NT2/D1 (cell line): Measurements from ENCODE around the gene VAV2.

Source experiments
- DNase-seq: peaks from one replicate; pipeline ENCODE4 v3.0.0-alpha.2; 2011; ENCODE audit warnings: low read depth, low spot score
- H3K27me3 ChIP-seq: 2 replicates; pipeline ENCODE4 v1.6.0; 2011; ENCODE audit warnings: mild to moderate bottlenecking; ENCODE audit not compliant: insufficient read length, insufficient read depth
- H3K36me3 ChIP-seq: 2 replicates; pipeline ENCODE4 v1.6.1; 2011; ENCODE audit warnings: mild to moderate bottlenecking, low read length, mixed read lengths; ENCODE audit not compliant: insufficient read depth, insufficient read length
- H3K4me1 ChIP-seq: 2 replicates; pipeline ENCODE4 v1.5.1; 2011; ENCODE audit not compliant: insufficient read depth, insufficient read length
- H3K4me3 ChIP-seq: 2 replicates; pipeline ENCODE4 v1.5.1; 2011; ENCODE audit warnings: low read depth; ENCODE audit not compliant: insufficient read length
- H3K9ac ChIP-seq: 2 replicates; pipeline ENCODE4 v1.6.0; 2011; ENCODE audit warnings: low read depth; ENCODE audit not compliant: insufficient read length
- H3K9me3 ChIP-seq: 2 replicates; pipeline ENCODE4 v1.5.1; 2011; ENCODE audit warnings: mild to moderate bottlenecking, low read length; ENCODE audit not compliant: insufficient read depth
- SUZ12 ChIP-seq: IDR thresholded peaks from 2 replicates; pipeline ENCODE4 v1.6.1; 2011; ENCODE audit not compliant: insufficient read length, insufficient read depth; ENCODE audit errors: extremely low read depth
- YY1 ChIP-seq: IDR thresholded peaks from 2 replicates; pipeline ENCODE4 v1.6.1; 2011; ENCODE audit not compliant: insufficient read length, insufficient read depth
- ZNF274 ChIP-seq: IDR thresholded peaks from 2 replicates; pipeline ENCODE4 v1.6.1; 2011; ENCODE audit warnings: mild to moderate bottlenecking, low read depth, low read length

The VAV2 gene

GRCh38 chr9:134026581-134026980 lies 34.5 kb upstream of the VAV2 start:
- TF ChIP-seq ZNF274 (no peak), YY1 (no peak), SUZ12 (no peak)
- DNase-seq = no peak
- Histone ChIP-seq H3K36me3 (peaks cover 54% of the 10 kb centered on the region), H3K9ac (peak overlapping the region; percentile 79), H3K4me1 (peaks cover 11% of the 10 kb centered on the region), H3K4me3 (peak overlapping the region; percentile 70), H3K27me3 (no peaks in the 10 kb centered on the region), H3K9me3 (no peaks in the 10 kb centered on the region)

DNA sequence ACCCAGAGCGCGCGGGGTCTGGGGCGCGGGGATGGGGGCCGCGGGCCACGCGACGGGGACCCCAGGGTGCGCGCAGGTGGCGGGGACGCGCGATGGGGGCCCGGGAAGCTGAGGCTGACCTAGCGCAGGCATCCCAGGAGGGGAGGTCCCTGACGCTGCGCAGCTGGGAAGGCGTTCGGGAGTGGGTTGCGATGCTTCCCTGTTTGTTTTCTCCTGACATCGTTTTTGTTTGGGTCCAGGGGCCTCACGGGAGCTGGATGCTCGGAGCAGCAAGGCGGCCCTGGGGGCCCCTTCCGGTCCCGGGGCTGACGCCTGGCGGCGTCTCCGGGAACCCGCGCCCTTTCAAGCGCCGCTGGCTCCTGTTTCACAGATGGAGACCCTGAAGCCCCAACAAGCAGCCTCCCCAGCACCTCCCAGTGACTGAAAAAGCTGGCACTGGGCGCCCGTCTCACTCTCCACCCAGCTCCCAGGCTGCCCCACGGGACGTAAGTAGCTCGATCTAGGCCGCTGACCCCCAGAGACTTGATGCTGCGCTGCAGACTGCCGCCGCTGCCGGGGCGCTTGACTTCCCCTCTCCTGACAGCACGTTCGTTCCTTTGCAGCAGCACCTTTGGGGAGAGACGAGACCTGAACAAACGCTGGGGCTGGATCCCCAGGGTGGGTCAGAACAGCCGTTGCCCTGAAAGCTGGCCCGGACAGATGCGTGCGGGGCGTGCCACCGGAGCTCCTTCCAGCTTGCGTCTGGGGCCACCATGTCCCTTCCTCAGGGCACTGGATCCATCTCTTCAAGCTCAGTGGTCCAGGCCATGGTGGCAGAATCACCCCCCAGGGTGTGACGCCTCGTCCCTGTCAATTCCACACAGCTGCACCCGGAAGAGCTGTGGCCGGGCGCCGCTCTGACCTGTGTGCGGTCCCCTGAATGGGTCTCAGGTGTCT lies 33.8 kb upstream of the VAV2 start:
- peak; percentile 25 for DNase-seq
- Histone ChIP-seq H3K36me3 (peaks cover 47% of the 10 kb centered on the region), H3K4me1 (peaks cover 11% of the 10 kb centered on the region), H3K9ac (peak overlapping the region; percentile 79), H3K4me3 (peak overlapping the region; percentile 70), H3K9me3 (no peaks in the 10 kb centered on the region), H3K27me3 (no peaks in the 10 kb centered on the region)
- TF ChIP-seq ZNF274 (no peak), YY1 (no peak), SUZ12 (no peak)

- H3K36me3 ChIP-seq = peaks cover 38% of the 10 kb centered on the region
- peak within 1 kb of the TSS; percentile 79 for H3K9ac ChIP-seq
- DNase-seq = peak; percentile 99
- peaks cover 11% of the 10 kb centered on the region for H3K4me1 ChIP-seq
- TF ChIP-seq SUZ12 (no peak), ZNF274 (no peak), YY1 (no peak)
- no peaks in the 10 kb centered on the region for H3K9me3 ChIP-seq
- H3K27me3 ChIP-seq = no peaks in the 10 kb centered on the region
- peak within 1 kb of the TSS; percentile 70 for H3K4me3 ChIP-seq
These were observed 32.9 kb upstream of the VAV2 start, which contains the start of gene BRD3OS for GRCh38 chr9:134024828-134025605. BRD3OS (plus strand) TSS chr9:134025481; CDS start chr9:134026748, 1,267 bp downstream.

DNA sequence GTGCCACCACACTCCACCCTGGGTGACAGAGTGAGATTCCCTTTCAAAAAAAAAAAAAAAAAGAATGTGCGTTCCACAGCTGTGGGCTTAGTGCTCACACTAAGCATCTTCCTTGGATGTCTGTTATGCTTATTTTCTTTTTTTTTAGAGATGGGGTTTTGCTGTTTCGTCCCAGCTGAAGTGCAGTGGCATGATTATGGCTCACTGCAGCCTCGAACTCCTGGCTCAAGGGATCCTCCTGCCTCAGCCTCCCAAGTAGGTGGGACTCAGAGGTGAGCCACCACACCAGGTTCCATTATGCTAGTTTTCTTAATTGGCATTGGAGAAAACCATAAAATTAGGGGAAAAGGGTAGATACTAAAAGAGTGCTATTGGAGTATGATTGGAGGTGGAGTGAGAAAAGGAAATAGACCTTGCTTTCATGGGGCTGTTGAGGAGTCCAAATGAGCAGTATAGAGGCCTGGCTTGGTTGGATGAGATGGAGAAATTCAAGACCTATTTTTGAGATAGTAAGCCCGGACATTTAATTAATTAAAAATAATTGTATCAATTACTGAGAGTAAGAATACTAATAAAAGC lies 32.2 kb upstream of the VAV2 start:
- TF ChIP-seq SUZ12 = no peak
- no peak for TF ChIP-seq YY1
- TF ChIP-seq ZNF274 = no peak
- H3K4me3 ChIP-seq = peak overlapping the region; percentile 15
- H3K9ac ChIP-seq = no peak overlapping the region
- peaks cover 11% of the 10 kb centered on the region for H3K4me1 ChIP-seq
- peaks cover 5% of the 10 kb centered on the region; the same call in 1 of the 2 replicates for H3K9me3 ChIP-seq
- no peaks in the 10 kb centered on the region for H3K27me3 ChIP-seq
- DNase-seq = no peak
- peaks cover 32% of the 10 kb centered on the region for H3K36me3 ChIP-seq

DNA sequence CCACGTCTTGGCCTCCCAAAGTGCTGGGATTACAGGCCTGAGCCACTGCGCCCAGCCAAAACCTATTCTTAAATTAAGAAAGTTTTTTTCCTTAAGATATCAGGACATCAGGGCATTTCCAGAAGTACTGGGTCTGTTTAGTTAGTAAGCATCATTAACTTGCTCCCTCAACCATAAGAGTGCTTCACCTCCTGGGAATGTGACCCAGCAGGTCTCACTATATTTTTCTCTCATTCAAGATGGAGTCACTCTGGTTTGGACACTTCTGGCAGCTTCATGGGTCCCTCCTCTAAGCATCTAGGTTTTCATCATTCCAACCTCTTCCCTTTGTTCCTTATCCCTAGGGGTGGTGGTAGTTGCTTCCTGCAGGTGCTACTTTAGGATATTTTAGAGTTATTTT lies 22.8 kb upstream of the VAV2 start:
- Histone ChIP-seq H3K9me3 (peaks cover 24% of the 10 kb centered on the region; the same call in 1 of the 2 replicates), H3K4me1 (no peaks in the 10 kb centered on the region), H3K36me3 (no peaks in the 10 kb centered on the region), H3K9ac (no peak overlapping the region), H3K4me3 (no peak overlapping the region), H3K27me3 (no peaks in the 10 kb centered on the region)
- TF ChIP-seq YY1 = no peak
- TF ChIP-seq SUZ12 = no peak
- no peak for TF ChIP-seq ZNF274
- no peak for DNase-seq

DNA sequence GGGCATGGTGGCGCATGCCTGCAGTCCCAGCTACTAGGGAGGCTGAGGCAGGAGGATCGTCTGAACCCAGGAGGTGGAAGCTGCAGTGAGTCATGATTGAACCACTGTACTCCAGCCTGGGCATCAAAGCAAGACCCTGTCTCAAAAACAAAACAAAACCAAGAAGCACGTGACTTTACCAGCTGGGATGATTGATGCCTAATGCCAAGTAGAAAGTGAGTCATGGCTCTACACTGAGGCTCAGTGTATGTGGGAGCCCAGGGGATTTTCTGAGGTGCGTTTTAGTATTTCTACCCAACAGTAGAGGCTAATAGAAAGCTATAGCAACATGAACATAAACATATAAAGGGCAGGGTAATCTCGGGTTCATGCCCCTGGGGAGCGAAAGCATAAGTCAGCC lies 19.3 kb upstream of the VAV2 start:
- Histone ChIP-seq H3K4me1 (no peaks in the 10 kb centered on the region), H3K9me3 (peaks cover 17% of the 10 kb centered on the region; the same call in 1 of the 2 replicates), H3K36me3 (no peaks in the 10 kb centered on the region), H3K27me3 (no peaks in the 10 kb centered on the region), H3K4me3 (no peak overlapping the region), H3K9ac (no peak overlapping the region)
- no peak for DNase-seq
- no peak for TF ChIP-seq ZNF274
- no peak for TF ChIP-seq SUZ12
- TF ChIP-seq YY1 = no peak
